GM12873 (cell line): ENCODE results near the gene ADCY2.

ENCODE experiments used
- CTCF ChIP-seq: IDR thresholded peaks from 2 replicates; pipeline ENCODE4 v1.5.1; 2012; ENCODE audit warnings: low read depth, mild to moderate bottlenecking, moderate library complexity, low read length, control low read depth; ENCODE audit not compliant: insufficient read depth; ENCODE audit errors: missing control alignments

The ADCY2 gene

GRCh38 chr5:7453947-7454346, 58.0 kb downstream of the ADCY2 start:
- no peak for TF ChIP-seq CTCF

- no peak for TF ChIP-seq CTCF
Measured at GRCh38 chr5:7456206-7456605, 60.3 kb downstream of the ADCY2 start.

GRCh38 chr5:7461371-7461770, 65.4 kb downstream of the ADCY2 start:
- TF ChIP-seq CTCF: no peak

- TF ChIP-seq CTCF: no peak
Measured at GRCh38 chr5:7462758-7463157, 66.8 kb downstream of the ADCY2 start.

GRCh38 chr5:7464182-7464581, 68.2 kb downstream of the ADCY2 start:
- peak; percentile 12 for TF ChIP-seq CTCF

- TF ChIP-seq CTCF: no peak
Measured at GRCh38 chr5:7467179-7467578, 71.2 kb downstream of the ADCY2 start.

GRCh38 chr5:7468742-7469141, 72.8 kb downstream of the ADCY2 start:
- TF ChIP-seq CTCF: no peak
